Sigmoid colon (tissue), 4 donors: Measurements from ENCODE around the gene CFAP61.

Source experiments
- CTCF ChIP-seq, 4 experiments: fragments of 450-650 bp in 3 of 4; fragments of 200-600 bp in 1 of 4; IDR thresholded peaks; one replicate each; pipeline ENCODE4 v1.5.1; 2016 to 2019; ENCODE audit warnings: antibody characterized with exemption in 4 of 4, mild to moderate bottlenecking in 3 of 4, moderate library complexity in 2 of 4
- POLR2A ChIP-seq, 2 donors: fragments of 450-650 bp; IDR thresholded peaks; one replicate each; pipeline ENCODE4 v1.6.1; 2016; ENCODE audit warnings: antibody characterized with exemption in 2 of 2, mild to moderate bottlenecking in 2 of 2, moderate library complexity in 2 of 2
- POLR2AphosphoS5 ChIP-seq, 4 donors: sonication (generic); formaldehyde crosslinking; IDR thresholded peaks; one replicate each; pipeline ENCODE4 v1.6.1; 2017; ENCODE audit warnings: antibody characterized with exemption in 4 of 4

GRCh38 chr20:20020908-20021307 lies 31.4 kb upstream of the CFAP61 start:
- TF ChIP-seq CTCF (IDR thresholded peaks at IDR 0.05) (no peak), POLR2AphosphoS5 (IDR thresholded peaks at IDR 0.05) (no peak), POLR2A (IDR thresholded peaks at IDR 0.05) (no peak)
